Tibial nerve (tissue), 3 donors: ENCODE measurements around the gene CCDC85C.

ENCODE experiments used
- CTCF ChIP-seq, 5 experiments: fragments of 200-600 bp in 3 of 5; fragments of 450-650 bp in 2 of 5; sonication (generic) in 3 of 5; IDR thresholded peaks; one replicate each; pipeline ENCODE4 v1.5.1; 2016 to 2019; ENCODE audit warnings: antibody characterized with exemption in 5 of 5, mild to moderate bottlenecking in 3 of 5, moderate library complexity in 2 of 5
- POLR2A ChIP-seq, 2 donors: fragments of 450-650 bp; IDR thresholded peaks; one replicate each; pipeline ENCODE4 v1.6.1; 2017; ENCODE audit warnings: antibody characterized with exemption in 2 of 2, mild to moderate bottlenecking in 2 of 2, moderate library complexity in 2 of 2

- TF ChIP-seq CTCF (IDR thresholded peaks at IDR 0.05), result no peak
- TF ChIP-seq POLR2A (IDR thresholded peaks at IDR 0.05), result no peak
Measured at GRCh38 chr14:99592933-99593753, 10.9 kb downstream of the CCDC85C start.
